Measurements from ENCODE around the gene PCSK4.
"Not testable (repeated sequence)": the region's sequence is repeated elsewhere in the genome, so short reads cannot be mapped to it uniquely, and the experiment has no call there.

GRCh38 chr19:1519802-1520201 is 29.7 kb upstream of the PCSK4 start:
- TF ChIP-seq, protein P1, sequence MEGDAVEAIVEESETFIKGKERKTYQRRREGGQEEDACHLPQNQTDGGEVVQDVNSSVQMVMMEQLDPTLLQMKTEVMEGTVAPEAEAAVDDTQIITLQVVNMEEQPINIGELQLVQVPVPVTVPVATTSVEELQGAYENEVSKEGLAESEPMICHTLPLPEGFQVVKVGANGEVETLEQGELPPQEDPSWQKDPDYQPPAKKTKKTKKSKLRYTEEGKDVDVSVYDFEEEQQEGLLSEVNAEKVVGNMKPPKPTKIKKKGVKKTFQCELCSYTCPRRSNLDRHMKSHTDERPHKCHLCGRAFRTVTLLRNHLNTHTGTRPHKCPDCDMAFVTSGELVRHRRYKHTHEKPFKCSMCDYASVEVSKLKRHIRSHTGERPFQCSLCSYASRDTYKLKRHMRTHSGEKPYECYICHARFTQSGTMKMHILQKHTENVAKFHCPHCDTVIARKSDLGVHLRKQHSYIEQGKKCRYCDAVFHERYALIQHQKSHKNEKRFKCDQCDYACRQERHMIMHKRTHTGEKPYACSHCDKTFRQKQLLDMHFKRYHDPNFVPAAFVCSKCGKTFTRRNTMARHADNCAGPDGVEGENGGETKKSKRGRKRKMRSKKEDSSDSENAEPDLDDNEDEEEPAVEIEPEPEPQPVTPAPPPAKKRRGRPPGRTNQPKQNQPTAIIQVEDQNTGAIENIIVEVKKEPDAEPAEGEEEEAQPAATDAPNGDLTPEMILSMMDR (conservative IDR thresholded peaks at IDR 0.05): not testable (repeated sequence)
- not testable (repeated sequence) for TF ChIP-seq EZH2 (IDR thresholded peaks at IDR 0.05; ENCODE audit: low read depth)
